BE2C (cell line): ENCODE measurements around the gene IPO5.

Source experiments
- DNase-seq: peaks from one replicate; pipeline ENCODE4 v3.0.0-alpha.2; 2020
- H3K27me3 ChIP-seq: fragments of 250-450 bp; sonication (Bioruptor Pico); 2 replicates; pipeline ENCODE4 v1.5.1; 2020; ENCODE audit warnings: mild to moderate bottlenecking
- H3K36me3 ChIP-seq: fragments of 250-450 bp; sonication (Bioruptor Pico); 2 replicates; pipeline ENCODE4 v1.5.1; 2020; ENCODE audit warnings: mild to moderate bottlenecking
- H3K4me1 ChIP-seq: fragments of 250-450 bp; sonication (Bioruptor Pico); 2 replicates; pipeline ENCODE4 v1.5.1; 2020
- H3K4me3 ChIP-seq: 2 replicates; pipeline ENCODE4 v1.5.1; 2011; ENCODE audit warnings: low read depth, low read length
- H3K9me3 ChIP-seq: fragments of 250-450 bp; sonication (Bioruptor Pico); 2 replicates; pipeline ENCODE4 v1.5.1; 2020
- TF ChIP-seq, protein P1 (sequence below): IDR thresholded peaks from 2 replicates; pipeline ENCODE4 v1.5.1; 2012; ENCODE audit warnings: mild to moderate bottlenecking, low read depth, low read length

IPO5 gene

DNA sequence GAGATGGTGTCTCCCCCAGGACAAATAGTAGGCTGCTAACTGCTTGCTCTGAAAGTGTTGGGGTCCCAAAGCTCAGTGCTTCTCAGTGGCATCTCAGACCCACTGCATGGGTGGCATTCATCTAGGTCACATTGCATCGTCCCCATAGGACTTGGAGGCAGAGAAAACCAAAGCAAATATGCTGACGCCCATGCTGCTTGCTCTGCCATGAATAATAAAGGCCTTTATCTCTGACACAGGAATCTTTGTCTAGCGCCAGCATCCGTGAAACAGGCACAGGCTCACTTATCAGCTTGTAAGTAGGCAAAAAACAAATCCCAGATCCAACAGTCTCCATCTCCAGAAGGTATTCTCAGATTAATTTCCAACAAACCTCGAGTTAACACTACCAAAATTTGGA, 18.9 kb upstream of the IPO5 start:
- no peaks in the 10 kb centered on the region for H3K9me3 ChIP-seq
- H3K27me3 ChIP-seq: no peaks in the 10 kb centered on the region
- H3K4me1 ChIP-seq: no peaks in the 10 kb centered on the region
- no peak for DNase-seq
- H3K36me3 ChIP-seq: no peaks in the 10 kb centered on the region
- H3K4me3 ChIP-seq: no peak overlapping the region
- TF ChIP-seq, protein P1, sequence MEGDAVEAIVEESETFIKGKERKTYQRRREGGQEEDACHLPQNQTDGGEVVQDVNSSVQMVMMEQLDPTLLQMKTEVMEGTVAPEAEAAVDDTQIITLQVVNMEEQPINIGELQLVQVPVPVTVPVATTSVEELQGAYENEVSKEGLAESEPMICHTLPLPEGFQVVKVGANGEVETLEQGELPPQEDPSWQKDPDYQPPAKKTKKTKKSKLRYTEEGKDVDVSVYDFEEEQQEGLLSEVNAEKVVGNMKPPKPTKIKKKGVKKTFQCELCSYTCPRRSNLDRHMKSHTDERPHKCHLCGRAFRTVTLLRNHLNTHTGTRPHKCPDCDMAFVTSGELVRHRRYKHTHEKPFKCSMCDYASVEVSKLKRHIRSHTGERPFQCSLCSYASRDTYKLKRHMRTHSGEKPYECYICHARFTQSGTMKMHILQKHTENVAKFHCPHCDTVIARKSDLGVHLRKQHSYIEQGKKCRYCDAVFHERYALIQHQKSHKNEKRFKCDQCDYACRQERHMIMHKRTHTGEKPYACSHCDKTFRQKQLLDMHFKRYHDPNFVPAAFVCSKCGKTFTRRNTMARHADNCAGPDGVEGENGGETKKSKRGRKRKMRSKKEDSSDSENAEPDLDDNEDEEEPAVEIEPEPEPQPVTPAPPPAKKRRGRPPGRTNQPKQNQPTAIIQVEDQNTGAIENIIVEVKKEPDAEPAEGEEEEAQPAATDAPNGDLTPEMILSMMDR: no peak

GRCh38 chr13:97935071-97935470, 18.4 kb upstream of the IPO5 start:
- no peaks in the 10 kb centered on the region for H3K36me3 ChIP-seq
- no peak overlapping the region for H3K4me3 ChIP-seq
- no peaks in the 10 kb centered on the region for H3K27me3 ChIP-seq
- TF ChIP-seq, protein P1: no peak
- no peak for DNase-seq
- no peaks in the 10 kb centered on the region for H3K9me3 ChIP-seq
- H3K4me1 ChIP-seq: no peaks in the 10 kb centered on the region

- Histone ChIP-seq H3K36me3 (no peaks in the 10 kb centered on the region), H3K4me3 (no peak overlapping the region), H3K27me3 (no peaks in the 10 kb centered on the region), H3K4me1 (no peaks in the 10 kb centered on the region), H3K9me3 (no peaks in the 10 kb centered on the region)
- DNase-seq: no peak
- TF ChIP-seq, protein P1: no peak
Measured at GRCh38 chr13:97936036-97936435, 17.4 kb upstream of the IPO5 start.

DNA sequence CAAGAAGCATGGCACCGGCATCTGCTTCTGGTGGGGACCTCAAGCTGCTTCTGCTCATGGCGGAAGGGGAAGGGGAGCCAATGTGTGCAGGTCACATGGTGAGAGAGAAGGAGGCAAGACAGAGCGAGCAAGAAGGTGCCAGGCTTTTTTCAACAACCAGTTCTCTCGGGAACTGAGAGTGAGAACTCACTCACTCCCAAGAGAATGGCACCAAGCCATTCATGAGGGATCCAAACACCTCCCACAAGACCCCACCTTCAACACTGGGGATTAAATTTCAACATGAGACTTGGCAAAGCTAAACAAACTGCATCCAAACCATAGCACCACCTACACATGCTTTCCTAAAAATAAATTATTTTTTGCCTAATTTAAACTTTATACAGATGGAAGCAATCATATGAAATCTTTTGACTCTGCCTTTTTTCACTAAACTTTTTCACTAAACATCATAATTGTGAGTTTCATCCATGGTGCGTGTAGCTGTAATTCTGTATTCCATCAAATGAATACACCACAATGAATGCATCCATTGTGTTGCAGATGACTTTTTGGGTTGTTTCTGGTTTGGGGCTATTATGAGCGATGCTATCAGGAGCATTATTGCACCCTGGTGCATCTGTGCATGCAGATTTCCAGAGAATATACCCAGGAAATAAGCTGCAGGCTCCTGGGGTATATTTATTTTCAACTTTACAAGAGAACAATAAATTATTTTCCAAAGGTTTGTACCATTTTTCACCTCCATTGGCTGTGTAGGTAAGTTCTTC, 14.6 kb upstream of the IPO5 start:
- DNase-seq: no peak
- TF ChIP-seq, protein P1: no peak
- H3K9me3 ChIP-seq: no peaks in the 10 kb centered on the region

GRCh38 chr13:97944396-97945029, 9.0 kb upstream of the IPO5 start:
- H3K4me1 ChIP-seq: no peaks in the 10 kb centered on the region
- TF ChIP-seq, protein P1: no peak
- no peaks in the 10 kb centered on the region for H3K9me3 ChIP-seq
- H3K4me3 ChIP-seq: no peak overlapping the region
- DNase-seq: no peak
- no peaks in the 10 kb centered on the region for H3K36me3 ChIP-seq
- 0 out of 2 replicates have a peak, but pooled peaks cover 3% of the 10 kb centered on the region for H3K27me3 ChIP-seq

More for the DNA sequence above, 14.6 kb upstream of the IPO5 start:
- Histone ChIP-seq H3K27me3 (no peaks in the 10 kb centered on the region), H3K4me1 (no peaks in the 10 kb centered on the region), H3K4me3 (no peak overlapping the region), H3K36me3 (no peaks in the 10 kb centered on the region)

GRCh38 chr13:97945342-97945741, 8.1 kb upstream of the IPO5 start:
- TF ChIP-seq, protein P1: no peak
- no peak for DNase-seq
- Histone ChIP-seq H3K9me3 (no peaks in the 10 kb centered on the region), H3K4me3 (no peak overlapping the region), H3K36me3 (no peaks in the 10 kb centered on the region), H3K4me1 (no peaks in the 10 kb centered on the region), H3K27me3 (0 out of 2 replicates have a peak, but pooled peaks cover 3% of the 10 kb centered on the region)
